SK-N-SH (cell line): Measurements from ENCODE around the gene PLXNA4. TPM values are rescaled to one million over a fixed set of nuclear protein-coding genes. Genes with fewer than 3 reads are reported as not detected.

Experiments
- CTCF ChIA-PET: fragments of 300-600, 350-600 bp; formaldehyde crosslinking; extraction: SDS; loops from one replicate; lab custom pipeline; 2021; lab: Yijun Ruan, JAX
- POLR2A ChIA-PET: fragments of 350-600 bp; sonication (Branson Sonifier 250); formaldehyde crosslinking; extraction: SDS; loops from one replicate; lab custom pipeline; 2020; ENCODE audit warnings: antibody characterized with exemption, inconsistent platforms; lab: Yijun Ruan, JAX
- DNase-seq: peaks from one replicate; pipeline ENCODE4 v3.0.0; 2012
- H2AFZ ChIP-seq: fragments of 200-600 bp; sonication (generic); 2 replicates; pipeline ENCODE4 v1.8.1; 2016; ENCODE audit warnings: antibody characterized with exemption, mild to moderate bottlenecking, low read depth
- H3F3A ChIP-seq: fragments of 200-600 bp; sonication (generic); replicated peaks from 2 replicates; pipeline ENCODE3; 2016; ENCODE audit warnings: antibody characterized with exemption, mild to moderate bottlenecking; ENCODE audit not compliant: insufficient read depth
- H3K27ac ChIP-seq, 2 experiments: fragments of 200-500 bp in 1 of 2; fragments of 200-600 bp in 1 of 2; sonication (Bioruptor generic) in 1 of 2; sonication (generic), shearing (Covaris generic) in 1 of 2; 2 replicates each; pipeline versions ENCODE4 v1.5.1 to v1.6.1; 2014 to 2016; ENCODE audit warnings: low read depth in 2 of 2, inconsistent platforms in 1 of 2, low read length in 1 of 2, mild to moderate bottlenecking in 1 of 2, mixed read lengths in 1 of 2
- H3K27me3 ChIP-seq: fragments of 200-600 bp; sonication (generic), shearing (Covaris generic); 2 replicates; pipeline ENCODE4 v1.6.1; 2016; ENCODE audit warnings: mixed run types; ENCODE audit not compliant: insufficient read depth
- H3K36me3 ChIP-seq, 2 experiments: fragments of 200-500 bp in 1 of 2; fragments of 200-600 bp in 1 of 2; sonication (Bioruptor generic) in 1 of 2; sonication (generic) in 1 of 2; replicated peaks in 1 of 2; 2 replicates each; pipeline versions ENCODE3 to v1.5.1; 2014 to 2016; ENCODE audit warnings: low read length in 1 of 2, mild to moderate bottlenecking in 1 of 2; ENCODE audit not compliant: insufficient read depth in 2 of 2, control insufficient read depth in 1 of 2
- H3K4me1 ChIP-seq, 2 experiments: fragments of 200-500 bp in 1 of 2; fragments of 200-600 bp in 1 of 2; sonication (Bioruptor generic) in 1 of 2; sonication (generic), shearing (Covaris generic) in 1 of 2; 2 replicates each; pipeline versions ENCODE4 v1.5.1 to v1.6.1; 2014 to 2016; ENCODE audit warnings: low read depth in 1 of 2, low read length in 1 of 2, mixed run types in 1 of 2; ENCODE audit not compliant: insufficient read depth in 2 of 2, control insufficient read depth in 1 of 2
- H3K4me2 ChIP-seq: fragments of 200-600 bp; sonication (generic), shearing (Covaris generic); 2 replicates; pipeline ENCODE4 v1.6.1; 2017; ENCODE audit warnings: mixed run types
- H3K4me3 ChIP-seq, 2 experiments: fragments of 200-500 bp in 1 of 2; fragments of 200-600 bp in 1 of 2; sonication (Bioruptor generic) in 1 of 2; sonication (generic), shearing (Covaris generic) in 1 of 2; 2 replicates each; pipeline versions ENCODE4 v1.5.1 to v1.8.1; 2014 to 2016; ENCODE audit warnings: low read depth in 2 of 2, inconsistent platforms in 1 of 2, low read length in 1 of 2, mild to moderate bottlenecking in 1 of 2, mixed read lengths in 1 of 2, moderate library complexity in 1 of 2
- H3K79me2 ChIP-seq: fragments of 200-600 bp; sonication (generic); 2 replicates; pipeline ENCODE4 v1.8.1; 2017; ENCODE audit warnings: mild to moderate bottlenecking; ENCODE audit not compliant: insufficient read depth
- H3K9ac ChIP-seq: fragments of 200-600 bp; sonication (generic); 2 replicates; pipeline ENCODE4 v1.6.1; 2017; ENCODE audit warnings: mixed run types
- H3K9me2 ChIP-seq: fragments of 200-600 bp; sonication (generic); 2 replicates; pipeline ENCODE4 v1.6.1; 2017; ENCODE audit warnings: mixed run types
- H3K9me3 ChIP-seq: fragments of 200-600 bp; sonication (generic); 2 replicates; pipeline ENCODE4 v1.6.1; 2017; ENCODE audit warnings: mixed run types, mild to moderate bottlenecking, moderate library complexity
- H4K20me1 ChIP-seq: fragments of 200-600 bp; sonication (generic); 2 replicates; pipeline ENCODE4 v1.6.1; 2017; ENCODE audit warnings: mild to moderate bottlenecking, mixed run types; ENCODE audit not compliant: insufficient read depth
- CTCF ChIP-seq: fragments of 200-600 bp; sonication (generic); IDR thresholded peaks from 2 replicates; pipeline ENCODE4 v1.6.1; 2017; ENCODE audit warnings: antibody characterized with exemption, mild to moderate bottlenecking, moderate library complexity
- FOXJ3 ChIP-seq: sonication (generic); formaldehyde crosslinking; IDR thresholded peaks from 2 replicates; pipeline ENCODE4 v1.5.1; 2020; ENCODE audit warnings: mild to moderate bottlenecking, missing genetic modification reagents
- GATA2 ChIP-seq: sonication (generic); formaldehyde crosslinking; IDR thresholded peaks from 2 replicates; pipeline ENCODE4 v1.5.0; 2020; ENCODE audit warnings: mild to moderate bottlenecking, missing genetic modification reagents
- MAX ChIP-seq: IDR thresholded peaks from 2 replicates; pipeline ENCODE4 v1.4.0; 2012; ENCODE audit warnings: low read depth
- MEF2A ChIP-seq: IDR thresholded peaks from 2 replicates; pipeline ENCODE4 v1.4.0; 2012; ENCODE audit warnings: low read depth, borderline replicate concordance
- NRF1 ChIP-seq: IDR thresholded peaks from 2 replicates; pipeline ENCODE4 v1.6.1; 2012; ENCODE audit warnings: low read depth, mild to moderate bottlenecking, low read length
- POLR2AphosphoS5 ChIP-seq: IDR thresholded peaks from 2 replicates; pipeline ENCODE4 v1.6.1; 2012; ENCODE audit warnings: low read depth, low read length
- REST ChIP-seq: IDR thresholded peaks from 2 replicates; pipeline ENCODE4 v1.6.1; 2012; ENCODE audit warnings: mild to moderate bottlenecking, low read depth, low read length, moderate library complexity
- RFX5 ChIP-seq: IDR thresholded peaks from 2 replicates; pipeline ENCODE4 v1.6.1; 2012; ENCODE audit warnings: mild to moderate bottlenecking, improper control_type of control experiment, low read length
- RXRA ChIP-seq: IDR thresholded peaks from 2 replicates; pipeline ENCODE4 v1.4.0; 2012; ENCODE audit warnings: low read depth, mild to moderate bottlenecking, borderline replicate concordance
- USF1 ChIP-seq: IDR thresholded peaks from 2 replicates; pipeline ENCODE4 v1.4.0; 2012; ENCODE audit warnings: low read depth, borderline replicate concordance
- YY1 ChIP-seq: IDR thresholded peaks from 2 replicates; pipeline ENCODE4 v1.4.0; 2012; ENCODE audit warnings: low read depth, mild to moderate bottlenecking
- WGBS: methylation state at CpG from one replicate; pipeline ENCODE4 v1.1.6; 2017; ENCODE audit warnings: low lambda C conversion rate; 5-methylcytosine and 5-hydroxymethylcytosine counted together
- polyA plus RNA-seq, 3 experiments: library from polyadenylated mRNA; depleted of rRNA; stranded (reverse); fragments of >200 nt; gene quantifications; 2 replicates each; pipeline ENCODE4 v1.2.3, GENCODE V29; 2012

Gene PLXNA4
- polyA plus RNA-seq, 1 of the 3 experiments (the other 2 are of a cell fraction) = 2.4 TPM

GRCh38 chr7:132336797-132337196 is 239.5 kb downstream of the PLXNA4 start (continued):
- TF ChIP-seq GATA2 (no peak), YY1 (no peak), MAX (no peak), RXRA (no peak), FOXJ3 (CRISPR knock-in tag) (no peak), RFX5 (no peak)

- no peak for TF ChIP-seq YY1
- no peak for TF ChIP-seq CTCF
- no peak for TF ChIP-seq REST
- TF ChIP-seq USF1 = no peak
- no peak for TF ChIP-seq MEF2A
- TF ChIP-seq POLR2AphosphoS5 = no peak
- TF ChIP-seq NRF1 = no peak
- no peak for TF ChIP-seq RXRA
- no peaks in the 10 kb centered on the region for H3F3A ChIP-seq
- no peak overlapping the region for H3K9ac ChIP-seq
- H3K36me3 ChIP-seq = no peaks in the 10 kb centered on the region
- H3K9me3 ChIP-seq = no peaks in the 10 kb centered on the region
- no peaks in the 10 kb centered on the region for H4K20me1 ChIP-seq
- no peak for DNase-seq
- ChIA-PET CTCF (interaction anchor here (1.1 to 6.1 kb wide), 4 partner anchors 14 to 78 kb away, joined by 3 to 39 read pairs (median 4); no protein-coding TSS in a partner anchor), POLR2A (no interaction called here)
- no peak overlapping the region for H3K4me2 ChIP-seq
- 83% methylated on average over 2 of the region's 2 CpGs for WGBS
- no peaks in the 10 kb centered on the region for H3K9me2 ChIP-seq
- no peaks in the 10 kb centered on the region; the same call in 1 of the 2 replicates for H3K27me3 ChIP-seq
- H3K4me3 ChIP-seq = no peak overlapping the region
- H3K4me1 ChIP-seq = peaks cover 0 to 16% of the 10 kb centered on the region in 2 experiments; a peak in 1 of 4 replicates
- H2AFZ ChIP-seq = no peak overlapping the region
- no peaks in the 10 kb centered on the region for H3K79me2 ChIP-seq
- H3K27ac ChIP-seq = no peak overlapping the region
These were observed 243.0 kb downstream of the PLXNA4 start for GRCh38 chr7:132333301-132333700.
